ENCODE measurements around the gene HAUS8.

DNA sequence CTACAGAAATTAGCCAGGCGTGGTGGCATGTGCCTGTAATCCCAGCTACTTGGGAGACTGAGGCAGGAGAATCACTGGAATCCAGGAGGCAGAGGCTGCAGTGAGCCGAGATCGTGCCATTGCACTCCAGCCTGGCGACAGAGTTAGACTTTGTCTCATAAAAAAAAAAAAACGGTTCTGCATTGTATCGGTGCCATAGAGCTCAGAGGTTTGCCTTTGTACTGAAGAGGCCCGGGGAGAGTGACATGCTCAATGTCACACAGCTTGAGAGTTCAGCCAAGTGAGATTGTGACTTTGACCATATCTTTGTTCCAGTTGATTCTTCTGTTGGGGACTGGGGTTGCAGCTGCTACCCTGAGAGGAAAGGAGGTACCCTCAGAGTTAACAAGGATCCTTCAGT, 4.3 kb downstream of the HAUS8 start:
- TF ChIP-seq, protein P1, sequence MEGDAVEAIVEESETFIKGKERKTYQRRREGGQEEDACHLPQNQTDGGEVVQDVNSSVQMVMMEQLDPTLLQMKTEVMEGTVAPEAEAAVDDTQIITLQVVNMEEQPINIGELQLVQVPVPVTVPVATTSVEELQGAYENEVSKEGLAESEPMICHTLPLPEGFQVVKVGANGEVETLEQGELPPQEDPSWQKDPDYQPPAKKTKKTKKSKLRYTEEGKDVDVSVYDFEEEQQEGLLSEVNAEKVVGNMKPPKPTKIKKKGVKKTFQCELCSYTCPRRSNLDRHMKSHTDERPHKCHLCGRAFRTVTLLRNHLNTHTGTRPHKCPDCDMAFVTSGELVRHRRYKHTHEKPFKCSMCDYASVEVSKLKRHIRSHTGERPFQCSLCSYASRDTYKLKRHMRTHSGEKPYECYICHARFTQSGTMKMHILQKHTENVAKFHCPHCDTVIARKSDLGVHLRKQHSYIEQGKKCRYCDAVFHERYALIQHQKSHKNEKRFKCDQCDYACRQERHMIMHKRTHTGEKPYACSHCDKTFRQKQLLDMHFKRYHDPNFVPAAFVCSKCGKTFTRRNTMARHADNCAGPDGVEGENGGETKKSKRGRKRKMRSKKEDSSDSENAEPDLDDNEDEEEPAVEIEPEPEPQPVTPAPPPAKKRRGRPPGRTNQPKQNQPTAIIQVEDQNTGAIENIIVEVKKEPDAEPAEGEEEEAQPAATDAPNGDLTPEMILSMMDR (IDR thresholded peaks at IDR 0.05), result no peak
- no peak for TF ChIP-seq POLR2A (IDR thresholded peaks at IDR 0.05)

Data from body of pancreas (tissue), 4 donors.